ENCODE data around the gene GRK4.

GRK4 gene

GRCh38 chr4:2925931-2926860 is 37.2 kb upstream of the GRK4 start:
- Histone ChIP-seq H2AFZ (ENCODE audit: low read depth, low read length, severe bottlenecking) (no peak overlapping the region), H3K27me3 (ENCODE audit: low read length) (no peaks in the 10 kb centered on the region), H3K36me3 (ENCODE audit: low read length) (no peaks in the 10 kb centered on the region), H3K4me2 (ENCODE audit: low read depth, low read length, poor library complexity, severe bottlenecking) (no peak overlapping the region), H3K79me2 (ENCODE audit: insufficient read depth, low read length) (no peaks in the 10 kb centered on the region), H3K9me3 (ENCODE audit: insufficient read depth, low read length) (no peaks in the 10 kb centered on the region), H3K27ac (ENCODE audit: low read depth, low read length) (no peak overlapping the region), H3F3A (ENCODE audit: insufficient read depth) (no peaks in the 10 kb centered on the region; the same call in 1 of the 2 replicates), H4K20me1 (ENCODE audit: low read depth, low read length) (no peaks in the 10 kb centered on the region), H3K9me2 (replicated peaks; ENCODE audit: insufficient read depth, low read length) (no peaks in the 10 kb centered on the region), H3K9ac (ENCODE audit: low read length) (no peak overlapping the region), H3K4me3 (ENCODE audit: insufficient read depth, low read length, poor library complexity, severe bottlenecking) (no peak overlapping the region)
- TF ChIP-seq, protein P1, sequence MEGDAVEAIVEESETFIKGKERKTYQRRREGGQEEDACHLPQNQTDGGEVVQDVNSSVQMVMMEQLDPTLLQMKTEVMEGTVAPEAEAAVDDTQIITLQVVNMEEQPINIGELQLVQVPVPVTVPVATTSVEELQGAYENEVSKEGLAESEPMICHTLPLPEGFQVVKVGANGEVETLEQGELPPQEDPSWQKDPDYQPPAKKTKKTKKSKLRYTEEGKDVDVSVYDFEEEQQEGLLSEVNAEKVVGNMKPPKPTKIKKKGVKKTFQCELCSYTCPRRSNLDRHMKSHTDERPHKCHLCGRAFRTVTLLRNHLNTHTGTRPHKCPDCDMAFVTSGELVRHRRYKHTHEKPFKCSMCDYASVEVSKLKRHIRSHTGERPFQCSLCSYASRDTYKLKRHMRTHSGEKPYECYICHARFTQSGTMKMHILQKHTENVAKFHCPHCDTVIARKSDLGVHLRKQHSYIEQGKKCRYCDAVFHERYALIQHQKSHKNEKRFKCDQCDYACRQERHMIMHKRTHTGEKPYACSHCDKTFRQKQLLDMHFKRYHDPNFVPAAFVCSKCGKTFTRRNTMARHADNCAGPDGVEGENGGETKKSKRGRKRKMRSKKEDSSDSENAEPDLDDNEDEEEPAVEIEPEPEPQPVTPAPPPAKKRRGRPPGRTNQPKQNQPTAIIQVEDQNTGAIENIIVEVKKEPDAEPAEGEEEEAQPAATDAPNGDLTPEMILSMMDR (IDR thresholded peaks at IDR 0.05; ENCODE audit: insufficient read depth, low read length, poor library complexity, severe bottlenecking): no peak
- TF ChIP-seq EZH2phosphoT487 (conservative IDR thresholded peaks at IDR 0.05; ENCODE audit: low read length): no peak

DNA sequence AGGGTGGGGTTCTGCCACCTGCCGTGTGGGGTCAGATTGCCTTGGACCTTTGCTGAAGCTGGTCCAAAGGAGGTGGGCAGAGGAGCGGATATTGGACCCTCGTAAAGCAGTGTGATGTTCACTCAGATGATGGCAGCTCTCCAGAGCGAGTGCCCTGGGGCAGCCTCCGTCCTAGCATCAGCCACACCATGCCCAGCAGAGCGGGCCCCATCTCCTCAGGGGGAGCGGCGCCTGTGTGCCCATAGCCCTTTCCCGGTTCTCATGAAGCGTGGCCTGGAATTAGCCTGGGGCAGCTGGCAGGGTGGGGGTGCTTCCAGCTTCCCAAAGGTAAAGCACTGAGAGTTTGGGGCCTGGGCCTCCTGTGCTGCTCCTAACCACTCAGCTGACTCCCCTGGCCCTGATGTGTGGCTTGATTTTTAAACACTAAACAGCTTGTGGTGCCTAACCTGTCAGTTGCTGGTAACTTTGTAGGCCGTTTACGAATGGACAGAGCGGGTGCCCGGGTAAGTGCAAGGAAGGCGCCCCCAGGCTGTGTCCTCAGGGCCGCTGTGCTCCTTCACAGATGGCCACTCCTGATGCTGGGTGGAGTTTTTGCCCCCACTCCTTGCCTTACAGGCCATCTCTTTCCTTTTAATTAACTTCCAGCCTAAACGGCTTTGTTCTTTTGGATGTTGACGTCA is 36.2 kb upstream of the GRK4 start:
- H3K4me2 ChIP-seq (ENCODE audit: low read depth, low read length, poor library complexity, severe bottlenecking): no peak overlapping the region
- no peak overlapping the region for H2AFZ ChIP-seq (ENCODE audit: low read depth, low read length, severe bottlenecking)
- H3K27ac ChIP-seq (ENCODE audit: low read depth, low read length): no peak overlapping the region
- no peak overlapping the region for H3K9ac ChIP-seq (ENCODE audit: low read length)
- no peaks in the 10 kb centered on the region for H3K9me3 ChIP-seq (ENCODE audit: insufficient read depth, low read length)
- H4K20me1 ChIP-seq (ENCODE audit: low read depth, low read length): no peaks in the 10 kb centered on the region
- H3F3A ChIP-seq (ENCODE audit: insufficient read depth): no peaks in the 10 kb centered on the region; the same call in 1 of the 2 replicates
- TF ChIP-seq, protein P1 (IDR thresholded peaks at IDR 0.05; ENCODE audit: insufficient read depth, low read length, poor library complexity, severe bottlenecking): no peak
- no peak for TF ChIP-seq EZH2phosphoT487 (conservative IDR thresholded peaks at IDR 0.05; ENCODE audit: low read length)
- no peaks in the 10 kb centered on the region for H3K36me3 ChIP-seq (ENCODE audit: low read length)
- H3K27me3 ChIP-seq (ENCODE audit: low read length): no peaks in the 10 kb centered on the region
- no peak overlapping the region for H3K4me3 ChIP-seq (ENCODE audit: insufficient read depth, low read length, poor library complexity, severe bottlenecking)
- no peaks in the 10 kb centered on the region for H3K9me2 ChIP-seq (replicated peaks; ENCODE audit: insufficient read depth, low read length)
- H3K79me2 ChIP-seq (ENCODE audit: insufficient read depth, low read length): no peaks in the 10 kb centered on the region

DNA sequence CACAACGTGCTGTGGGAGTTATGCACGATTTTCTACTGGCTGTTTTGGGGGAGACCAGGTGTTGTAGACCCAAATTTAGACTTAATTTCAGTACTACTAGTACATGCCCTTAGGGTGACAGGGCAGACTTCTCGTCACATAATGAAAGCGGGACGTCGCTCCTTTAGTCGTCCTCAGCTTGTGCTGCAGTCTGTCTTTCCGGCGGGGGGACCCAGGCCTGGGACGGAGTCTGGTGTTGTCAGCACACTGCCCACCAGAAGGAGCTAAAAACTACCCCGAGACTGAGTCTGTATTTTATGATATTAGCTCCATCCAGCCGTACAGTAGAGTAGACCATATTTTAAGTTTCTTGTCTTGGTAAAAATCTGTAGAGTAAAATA is 35.7 kb upstream of the GRK4 start:
- no peak for TF ChIP-seq EZH2phosphoT487 (conservative IDR thresholded peaks at IDR 0.05; ENCODE audit: low read length)
- TF ChIP-seq, protein P1 (IDR thresholded peaks at IDR 0.05; ENCODE audit: insufficient read depth, low read length, poor library complexity, severe bottlenecking): no peak

More for the DNA sequence above, 35.7 kb upstream of the GRK4 start:
- no peak overlapping the region for H2AFZ ChIP-seq (ENCODE audit: low read depth, low read length, severe bottlenecking)
- H3K4me3 ChIP-seq (ENCODE audit: insufficient read depth, low read length, poor library complexity, severe bottlenecking): no peak overlapping the region
- H3K9ac ChIP-seq (ENCODE audit: low read length): no peak overlapping the region
- no peaks in the 10 kb centered on the region for H3K27me3 ChIP-seq (ENCODE audit: low read length)
- H3K79me2 ChIP-seq (ENCODE audit: insufficient read depth, low read length): no peaks in the 10 kb centered on the region
- no peak overlapping the region for H3K4me2 ChIP-seq (ENCODE audit: low read depth, low read length, poor library complexity, severe bottlenecking)
- no peaks in the 10 kb centered on the region for H3K9me3 ChIP-seq (ENCODE audit: insufficient read depth, low read length)
- no peaks in the 10 kb centered on the region for H4K20me1 ChIP-seq (ENCODE audit: low read depth, low read length)
- H3F3A ChIP-seq (ENCODE audit: insufficient read depth): peaks cover 4% of the 10 kb centered on the region; the same call in 1 of the 2 replicates
- H3K27ac ChIP-seq (ENCODE audit: low read depth, low read length): no peak overlapping the region
- H3K9me2 ChIP-seq (replicated peaks; ENCODE audit: insufficient read depth, low read length): no peaks in the 10 kb centered on the region
- H3K36me3 ChIP-seq (ENCODE audit: low read length): no peaks in the 10 kb centered on the region
